OCI-LY7 (cell line): ENCODE results near the gene ZFP36L2. TPM values are rescaled to one million over a fixed set of nuclear protein-coding genes. Genes with fewer than 3 reads are reported as not detected.

Experiments
- BruUV-seq: library from RNA; stranded (reverse); fragments of 400-500 nt; replicated peaks from 2 replicates; lab custom pipeline; 2021; lab: Mats Ljungman, UMichigan
- CTCF ChIA-PET: fragments of 300-600 bp; sonication (Branson Sonifier 250); formaldehyde crosslinking; loops from one replicate; lab custom pipeline; 2022; ENCODE audit warnings: antibody characterized with exemption; ENCODE audit not compliant: unreplicated experiment; lab: Charles Lee
- POLR2A ChIA-PET: fragments of 300-600 bp; sonication (Branson Sonifier 250); formaldehyde crosslinking; loops from one replicate; lab custom pipeline; 2022; ENCODE audit warnings: antibody characterized with exemption; lab: Charles Lee
- DNase-seq: peaks from one replicate; pipeline ENCODE4 v3.0.0-alpha.2; 2015; ENCODE audit warnings: low spot score
- H2AFZ ChIP-seq: fragments of 200-600 bp; sonication (generic), shearing (Covaris generic); 2 replicates; pipeline ENCODE4 v1.6.1; 2014; ENCODE audit warnings: mild to moderate bottlenecking, antibody characterized with exemption, low read length, moderate library complexity
- H3K27ac ChIP-seq: fragments of 200-600 bp; sonication (generic); 2 replicates; pipeline ENCODE4 v1.5.1; 2014; ENCODE audit warnings: mixed run types, low read depth, mild to moderate bottlenecking, moderate library complexity, low read length, inconsistent platforms; ENCODE audit not compliant: poor library complexity, severe bottlenecking
- H3K36me3 ChIP-seq: fragments of 200-600 bp; sonication (generic); 2 replicates; pipeline ENCODE4 v1.6.1; 2014; ENCODE audit warnings: mild to moderate bottlenecking, antibody characterized with exemption, low read length, moderate library complexity, mixed read lengths; ENCODE audit not compliant: insufficient read depth
- H3K4me1 ChIP-seq: fragments of 200-600 bp; sonication (generic); 2 replicates; pipeline ENCODE4 v1.5.1; 2014; ENCODE audit warnings: mild to moderate bottlenecking, low read length; ENCODE audit not compliant: insufficient read depth, poor library complexity, severe bottlenecking
- H3K4me2 ChIP-seq: fragments of 200-600 bp; sonication (generic); 2 replicates; pipeline ENCODE4 v1.6.1; 2014; ENCODE audit warnings: mild to moderate bottlenecking, low read length
- H3K4me3 ChIP-seq: fragments of 200-600 bp; sonication (generic); 2 replicates; pipeline ENCODE4 v1.5.1; 2014; ENCODE audit warnings: mild to moderate bottlenecking, low read depth, low read length; ENCODE audit not compliant: poor library complexity, severe bottlenecking
- H3K79me2 ChIP-seq: fragments of 200-600 bp; sonication (generic); 2 replicates; pipeline ENCODE4 v1.6.1; 2016; ENCODE audit warnings: low read depth, mild to moderate bottlenecking, low read length, moderate library complexity, mixed read lengths; ENCODE audit not compliant: insufficient read depth
- H3K9me2 ChIP-seq: fragments of 200-600 bp; sonication (generic); 2 replicates; pipeline ENCODE4 v1.6.1; 2016; ENCODE audit warnings: mild to moderate bottlenecking, low read length, mixed read lengths; ENCODE audit not compliant: insufficient read depth
- H3K9me3 ChIP-seq: fragments of 200-600 bp; sonication (generic); 2 replicates; pipeline ENCODE4 v1.6.1; 2014; ENCODE audit warnings: mild to moderate bottlenecking, mixed run types, low read length, mixed read lengths
- H4K20me1 ChIP-seq: fragments of 200-600 bp; sonication (generic); 2 replicates; pipeline ENCODE4 v1.6.1; 2014; ENCODE audit warnings: mild to moderate bottlenecking, antibody characterized with exemption, low read length, moderate library complexity, mixed read lengths; ENCODE audit not compliant: insufficient read depth
- EZH2phosphoT487 ChIP-seq: fragments of 200-600 bp; sonication (generic); IDR thresholded peaks from 2 replicates; pipeline ENCODE4 v1.6.1; 2018; ENCODE audit warnings: low read depth, borderline replicate concordance, mild to moderate bottlenecking, mixed run types, antibody characterized with exemption, low read length, moderate library complexity, mixed read lengths
- intact Hi-C: fragments of 100-400 bp; cut with micrococcal nuclease; formaldehyde crosslinking; loops from one replicate; pipeline ENCODE4 v1.10.0; 2022; ENCODE audit not compliant: unreplicated experiment
- total RNA-seq, 2 experiments: library from RNA; depleted of rRNA in 1 of 2; stranded (reverse); fragments of >200 nt in 1 of 2; shearing (Covaris generic) in 1 of 2; gene quantifications; 2 replicates each; pipeline ENCODE4 v1.2.3, GENCODE V29; 2014 to 2022
- TF ChIP-seq, protein P1 (sequence below): fragments of 200-600 bp; sonication (generic); conservative IDR thresholded peaks from 2 replicates; pipeline ENCODE4 v1.5.1; 2014; ENCODE audit warnings: mild to moderate bottlenecking, antibody characterized with exemption, low read length, moderate library complexity, mixed read lengths

The ZFP36L2 gene
- total RNA-seq, 2 experiments from 2014 or later = 6.8 to 37.2 TPM

DNA sequence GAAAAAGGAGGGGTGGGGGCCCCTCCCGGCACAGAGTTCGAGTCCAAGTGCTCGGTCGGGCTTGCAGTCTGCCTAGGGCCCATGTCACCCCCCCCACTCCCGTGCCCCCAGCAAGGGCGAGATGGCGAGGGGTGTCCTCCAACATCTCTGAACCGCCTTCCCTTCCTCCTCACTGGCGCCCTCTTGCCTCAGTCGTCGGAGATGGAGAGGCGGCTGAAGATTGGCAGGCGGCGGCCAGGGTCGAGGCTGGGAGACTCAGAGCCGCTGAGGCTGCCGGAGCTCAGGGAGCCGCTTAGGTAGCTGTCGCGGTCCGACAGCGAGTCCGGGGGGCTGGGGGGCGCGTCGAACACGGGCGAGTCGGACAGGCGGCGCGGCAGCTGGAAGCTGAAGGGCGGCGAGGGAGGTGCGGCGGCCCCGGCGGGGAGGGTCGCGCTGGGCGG, 2.3 kb downstream of the ZFP36L2 start:
- peak overlapping the region; percentile 88 for H3K4me2 ChIP-seq
- ChIA-PET POLR2A (interaction anchor here (0.6 to 1.7 kb wide), 6 partner anchors 11 to 1395 kb away, joined by 3 to 10 read pairs (median 4); no protein-coding TSS in a partner anchor), CTCF (interaction anchor here (0.6 to 2.7 kb wide), 3 partner anchors 32 to 92 kb away, joined by 3 to 9 read pairs (median 4); no protein-coding TSS in a partner anchor)
- H3K9me3 ChIP-seq = no peaks in the 10 kb centered on the region
- H2AFZ ChIP-seq = no peak overlapping the region
- H3K4me1 ChIP-seq = peaks cover 71% of the 10 kb centered on the region
- peaks cover 44% of the 10 kb centered on the region for H3K36me3 ChIP-seq
- TF ChIP-seq, protein P1, sequence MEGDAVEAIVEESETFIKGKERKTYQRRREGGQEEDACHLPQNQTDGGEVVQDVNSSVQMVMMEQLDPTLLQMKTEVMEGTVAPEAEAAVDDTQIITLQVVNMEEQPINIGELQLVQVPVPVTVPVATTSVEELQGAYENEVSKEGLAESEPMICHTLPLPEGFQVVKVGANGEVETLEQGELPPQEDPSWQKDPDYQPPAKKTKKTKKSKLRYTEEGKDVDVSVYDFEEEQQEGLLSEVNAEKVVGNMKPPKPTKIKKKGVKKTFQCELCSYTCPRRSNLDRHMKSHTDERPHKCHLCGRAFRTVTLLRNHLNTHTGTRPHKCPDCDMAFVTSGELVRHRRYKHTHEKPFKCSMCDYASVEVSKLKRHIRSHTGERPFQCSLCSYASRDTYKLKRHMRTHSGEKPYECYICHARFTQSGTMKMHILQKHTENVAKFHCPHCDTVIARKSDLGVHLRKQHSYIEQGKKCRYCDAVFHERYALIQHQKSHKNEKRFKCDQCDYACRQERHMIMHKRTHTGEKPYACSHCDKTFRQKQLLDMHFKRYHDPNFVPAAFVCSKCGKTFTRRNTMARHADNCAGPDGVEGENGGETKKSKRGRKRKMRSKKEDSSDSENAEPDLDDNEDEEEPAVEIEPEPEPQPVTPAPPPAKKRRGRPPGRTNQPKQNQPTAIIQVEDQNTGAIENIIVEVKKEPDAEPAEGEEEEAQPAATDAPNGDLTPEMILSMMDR = peak; percentile 78
- TF ChIP-seq EZH2phosphoT487 = no peak
- H3K79me2 ChIP-seq = peaks cover 50% of the 10 kb centered on the region
- intact Hi-C loops = no loop called here
- DNase-seq = peak; percentile 88
- peak overlapping the region; percentile 89 for H3K4me3 ChIP-seq
- peaks cover 14% of the 10 kb centered on the region for H4K20me1 ChIP-seq
- no TSS peak for BruUV-seq
- no peaks in the 10 kb centered on the region for H3K9me2 ChIP-seq
- peak overlapping the region; percentile 80 for H3K27ac ChIP-seq

DNA sequence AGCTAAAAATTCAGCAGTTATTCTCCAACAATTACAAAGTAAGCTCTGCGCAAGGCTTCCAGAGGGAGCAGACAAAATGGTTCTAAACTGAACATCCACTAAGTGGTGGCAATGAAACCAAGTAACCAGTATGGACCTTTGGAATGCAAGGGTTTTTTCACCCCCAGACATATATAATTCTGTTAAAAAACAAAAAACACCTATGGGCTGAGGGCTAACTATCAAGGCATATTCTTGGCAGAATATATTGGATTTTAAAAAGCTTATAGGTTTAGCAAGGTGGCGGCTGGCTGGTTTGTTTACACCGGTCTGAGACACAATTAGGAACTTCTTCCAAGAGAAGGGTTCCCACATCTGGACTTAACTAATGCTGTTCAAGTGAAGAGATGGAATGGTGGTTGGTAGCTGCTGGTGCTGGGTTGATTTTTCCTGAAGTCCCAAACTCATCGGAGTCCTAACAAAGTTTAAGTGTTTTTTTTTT, 2.8 kb downstream of the ZFP36L2 start:
- no peak for DNase-seq
- CTCF ChIA-PET = interaction anchor here (1.8 to 2.7 kb wide), 2 partner anchors 49 to 91 kb away, joined by 4 to 9 read pairs; no protein-coding TSS in a partner anchor

More for the DNA sequence above, 2.8 kb downstream of the ZFP36L2 start:
- Histone ChIP-seq H3K4me1 (peaks cover 71% of the 10 kb centered on the region), H3K79me2 (peaks cover 50% of the 10 kb centered on the region), H3K36me3 (peaks cover 44% of the 10 kb centered on the region), H3K27ac (peak overlapping the region; percentile 80), H3K9me3 (no peaks in the 10 kb centered on the region), H4K20me1 (peaks cover 14% of the 10 kb centered on the region), H3K4me3 (peak overlapping the region; percentile 89), H3K9me2 (no peaks in the 10 kb centered on the region), H3K4me2 (peak overlapping the region; percentile 88), H2AFZ (no peak overlapping the region)
- TF ChIP-seq, protein P1 = no peak
- TF ChIP-seq EZH2phosphoT487 = no peak
- intact Hi-C loops = no loop called here
- POLR2A ChIA-PET = interaction anchor here (0.6 to 1.3 kb wide), 5 partner anchors 31 to 1396 kb away, joined by 3 to 10 read pairs (median 3); no protein-coding TSS in a partner anchor
- no TSS peak for BruUV-seq
